ENCODE measurements around the gene PPP1R2.

DNA sequence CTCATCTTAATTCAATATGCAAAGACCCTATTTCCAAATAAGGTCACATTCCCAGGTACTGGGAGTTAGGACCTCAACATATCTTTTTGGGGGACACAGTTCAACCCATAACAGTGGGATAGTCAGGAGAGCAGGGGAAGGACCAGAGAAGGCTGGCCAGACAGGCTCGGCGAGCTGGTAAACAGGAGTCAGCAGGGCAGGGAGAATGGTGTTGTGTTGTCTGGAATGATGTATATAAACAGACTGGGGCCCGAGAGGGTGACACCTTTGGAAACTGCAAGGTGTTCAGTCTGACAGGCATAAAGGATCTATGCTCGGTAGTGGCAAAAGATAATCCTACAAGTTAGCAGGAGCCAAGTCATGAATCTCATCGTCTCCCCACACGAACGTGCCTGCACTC lies 10.1 kb upstream of the PPP1R2 start:
- TF ChIP-seq POLR2A (IDR thresholded peaks at IDR 0.05) (no peak), EP300 (IDR thresholded peaks at IDR 0.05; ENCODE audit: low read depth) (no peak), POLR2AphosphoS5 (IDR thresholded peaks at IDR 0.05) (no peak)
- TF ChIP-seq, protein P1, sequence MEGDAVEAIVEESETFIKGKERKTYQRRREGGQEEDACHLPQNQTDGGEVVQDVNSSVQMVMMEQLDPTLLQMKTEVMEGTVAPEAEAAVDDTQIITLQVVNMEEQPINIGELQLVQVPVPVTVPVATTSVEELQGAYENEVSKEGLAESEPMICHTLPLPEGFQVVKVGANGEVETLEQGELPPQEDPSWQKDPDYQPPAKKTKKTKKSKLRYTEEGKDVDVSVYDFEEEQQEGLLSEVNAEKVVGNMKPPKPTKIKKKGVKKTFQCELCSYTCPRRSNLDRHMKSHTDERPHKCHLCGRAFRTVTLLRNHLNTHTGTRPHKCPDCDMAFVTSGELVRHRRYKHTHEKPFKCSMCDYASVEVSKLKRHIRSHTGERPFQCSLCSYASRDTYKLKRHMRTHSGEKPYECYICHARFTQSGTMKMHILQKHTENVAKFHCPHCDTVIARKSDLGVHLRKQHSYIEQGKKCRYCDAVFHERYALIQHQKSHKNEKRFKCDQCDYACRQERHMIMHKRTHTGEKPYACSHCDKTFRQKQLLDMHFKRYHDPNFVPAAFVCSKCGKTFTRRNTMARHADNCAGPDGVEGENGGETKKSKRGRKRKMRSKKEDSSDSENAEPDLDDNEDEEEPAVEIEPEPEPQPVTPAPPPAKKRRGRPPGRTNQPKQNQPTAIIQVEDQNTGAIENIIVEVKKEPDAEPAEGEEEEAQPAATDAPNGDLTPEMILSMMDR (IDR thresholded peaks at IDR 0.05): no peak

All from transverse colon (tissue), 4 donors.